ENCODE measurements around the gene DIPK1A.

GRCh38 chr1:92964316-92964715 lies 3.1 kb upstream of the DIPK1A start:
- TF ChIP-seq CTCF (IDR thresholded peaks at IDR 0.05) = no peak
- no peak for TF ChIP-seq POLR2AphosphoS5 (IDR thresholded peaks at IDR 0.05; ENCODE audit: insufficient read depth in 1 of 2, low read depth in 1 of 2)
